WTC11 (cell line): ENCODE measurements around the gene PLXNC1.

Source experiments
- TF ChIP-seq, protein P1 (sequence below): fragments of 200-600 bp; IDR thresholded peaks from 2 replicates; pipeline ENCODE4 v1.8.0; 2022; ENCODE audit warnings: antibody characterized with exemption
- TF ChIP-seq, protein P2 (sequence below): sonication (generic); formaldehyde crosslinking; IDR thresholded peaks from 2 replicates; pipeline ENCODE4 v1.8.0; 2022; ENCODE audit warnings: mild to moderate bottlenecking, missing genetic modification reagents
- TF ChIP-seq, protein P3 (sequence below): sonication (generic); formaldehyde crosslinking; IDR thresholded peaks from 2 replicates; pipeline ENCODE4 v1.8.1; 2022; ENCODE audit warnings: low read depth, missing genetic modification reagents, borderline replicate concordance

DNA sequence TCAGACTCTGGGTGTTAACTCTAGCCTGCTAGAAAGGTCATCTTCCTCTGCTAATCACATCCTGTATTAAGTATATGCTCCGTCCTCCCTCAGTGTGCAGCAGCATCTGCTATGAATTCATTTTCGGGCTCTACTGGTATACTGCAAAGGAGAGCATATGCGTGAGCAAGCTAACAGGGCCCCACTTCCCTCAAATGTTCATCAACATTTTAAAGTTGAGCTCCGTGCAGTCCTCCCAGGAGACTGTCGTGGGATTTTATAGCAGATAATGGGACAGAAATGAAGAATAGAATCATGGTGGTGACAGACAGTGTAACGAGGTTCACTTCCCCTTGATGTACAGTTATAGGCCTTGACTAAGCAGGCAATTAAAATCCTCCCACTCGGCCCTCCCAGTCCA lies 131.7 kb downstream of the PLXNC1 start:
- TF ChIP-seq, protein P1, sequence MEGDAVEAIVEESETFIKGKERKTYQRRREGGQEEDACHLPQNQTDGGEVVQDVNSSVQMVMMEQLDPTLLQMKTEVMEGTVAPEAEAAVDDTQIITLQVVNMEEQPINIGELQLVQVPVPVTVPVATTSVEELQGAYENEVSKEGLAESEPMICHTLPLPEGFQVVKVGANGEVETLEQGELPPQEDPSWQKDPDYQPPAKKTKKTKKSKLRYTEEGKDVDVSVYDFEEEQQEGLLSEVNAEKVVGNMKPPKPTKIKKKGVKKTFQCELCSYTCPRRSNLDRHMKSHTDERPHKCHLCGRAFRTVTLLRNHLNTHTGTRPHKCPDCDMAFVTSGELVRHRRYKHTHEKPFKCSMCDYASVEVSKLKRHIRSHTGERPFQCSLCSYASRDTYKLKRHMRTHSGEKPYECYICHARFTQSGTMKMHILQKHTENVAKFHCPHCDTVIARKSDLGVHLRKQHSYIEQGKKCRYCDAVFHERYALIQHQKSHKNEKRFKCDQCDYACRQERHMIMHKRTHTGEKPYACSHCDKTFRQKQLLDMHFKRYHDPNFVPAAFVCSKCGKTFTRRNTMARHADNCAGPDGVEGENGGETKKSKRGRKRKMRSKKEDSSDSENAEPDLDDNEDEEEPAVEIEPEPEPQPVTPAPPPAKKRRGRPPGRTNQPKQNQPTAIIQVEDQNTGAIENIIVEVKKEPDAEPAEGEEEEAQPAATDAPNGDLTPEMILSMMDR = no peak
- TF ChIP-seq, protein P2, sequence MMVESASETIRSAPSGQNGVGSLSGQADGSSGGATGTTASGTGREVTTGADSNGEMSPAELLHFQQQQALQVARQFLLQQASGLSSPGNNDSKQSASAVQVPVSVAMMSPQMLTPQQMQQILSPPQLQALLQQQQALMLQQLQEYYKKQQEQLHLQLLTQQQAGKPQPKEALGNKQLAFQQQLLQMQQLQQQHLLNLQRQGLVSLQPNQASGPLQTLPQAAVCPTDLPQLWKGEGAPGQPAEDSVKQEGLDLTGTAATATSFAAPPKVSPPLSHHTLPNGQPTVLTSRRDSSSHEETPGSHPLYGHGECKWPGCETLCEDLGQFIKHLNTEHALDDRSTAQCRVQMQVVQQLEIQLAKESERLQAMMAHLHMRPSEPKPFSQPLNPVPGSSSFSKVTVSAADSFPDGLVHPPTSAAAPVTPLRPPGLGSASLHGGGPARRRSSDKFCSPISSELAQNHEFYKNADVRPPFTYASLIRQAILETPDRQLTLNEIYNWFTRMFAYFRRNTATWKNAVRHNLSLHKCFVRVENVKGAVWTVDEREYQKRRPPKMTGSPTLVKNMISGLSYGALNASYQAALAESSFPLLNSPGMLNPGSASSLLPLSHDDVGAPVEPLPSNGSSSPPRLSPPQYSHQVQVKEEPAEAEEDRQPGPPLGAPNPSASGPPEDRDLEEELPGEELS (CRISPR knock-in tag) = no peak
- TF ChIP-seq, protein P3, sequence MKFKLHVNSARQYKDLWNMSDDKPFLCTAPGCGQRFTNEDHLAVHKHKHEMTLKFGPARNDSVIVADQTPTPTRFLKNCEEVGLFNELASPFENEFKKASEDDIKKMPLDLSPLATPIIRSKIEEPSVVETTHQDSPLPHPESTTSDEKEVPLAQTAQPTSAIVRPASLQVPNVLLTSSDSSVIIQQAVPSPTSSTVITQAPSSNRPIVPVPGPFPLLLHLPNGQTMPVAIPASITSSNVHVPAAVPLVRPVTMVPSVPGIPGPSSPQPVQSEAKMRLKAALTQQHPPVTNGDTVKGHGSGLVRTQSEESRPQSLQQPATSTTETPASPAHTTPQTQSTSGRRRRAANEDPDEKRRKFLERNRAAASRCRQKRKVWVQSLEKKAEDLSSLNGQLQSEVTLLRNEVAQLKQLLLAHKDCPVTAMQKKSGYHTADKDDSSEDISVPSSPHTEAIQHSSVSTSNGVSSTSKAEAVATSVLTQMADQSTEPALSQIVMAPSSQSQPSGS (CRISPR knock-in tag) = no peak
